K562 (cell line): Measurements from ENCODE around the gene ING2. TPM values are rescaled to one million over a fixed set of nuclear protein-coding genes. Genes with fewer than 3 reads are reported as not detected.
"Not testable (repeated sequence)": the region's sequence is repeated elsewhere in the genome, so short reads cannot be mapped to it uniquely, and the experiment has no call there.

Experiments
- ATAC-seq: fragments of 200-7000 bp; cut with Tn5 transposase; 3 replicates; pipeline ENCODE4 v1.9.1; 2020; ENCODE audit warnings: moderate library complexity
- BruUV-seq: library from RNA; stranded (reverse); fragments of 400-500 nt; replicated peaks from 2 replicates; lab custom pipeline; 2021; lab: Mats Ljungman, UMichigan
- CTCF ChIA-PET: fragments of 300-600 bp; formaldehyde crosslinking; extraction: SDS; loops from one replicate; lab custom pipeline; 2021; ENCODE audit warnings: low intra/inter-chr PET ratio; lab: Yijun Ruan, JAX
- POLR2A ChIA-PET: fragments of 300-600, 350-650 bp; sonication (Branson Sonifier 250); formaldehyde crosslinking; extraction: SDS; loops from one replicate; lab custom pipeline; 2021; ENCODE audit warnings: antibody characterized with exemption, inconsistent platforms; lab: Yijun Ruan, JAX
- DNase-seq, 4 experiments: peaks; one replicate each; pipeline versions ENCODE4 v3.0.0 to v3.0.0-alpha.2; 2011 to 2018; ENCODE audit warnings: low spot score in 3 of 4, mixed read lengths in 3 of 4; ENCODE audit errors: extremely low read depth in 1 of 4
- FAIRE-seq: peaks from 2 replicates; lab custom pipeline; 2011; peaks lifted over from hg19 to GRCh38; lab: Jason Lieb, UNC
- H2AFZ ChIP-seq: 2 replicates; pipeline ENCODE4 v1.6.0; 2011; ENCODE audit warnings: low read depth, low read length, control low read depth, inconsistent platforms
- H3K27ac ChIP-seq: fragments of 200-600 bp; 3 replicates; pipeline ENCODE4 v1.8.0; 2011; ENCODE audit warnings: low read depth, mild to moderate bottlenecking, control low read depth, inconsistent platforms, low read length, moderate library complexity, mixed read lengths; ENCODE audit errors: extremely low read depth
- H3K27me3 ChIP-seq, 2 experiments: fragments of 300-600 bp in 1 of 2; 2 replicates in 1 of 2; 3 replicates in 1 of 2; pipeline versions ENCODE4 v1.6.0 to v1.8.0; 2011; ENCODE audit warnings: inconsistent platforms in 2 of 2, low read length in 2 of 2, mild to moderate bottlenecking in 1 of 2, mixed read lengths in 1 of 2, moderate library complexity in 1 of 2; ENCODE audit not compliant: control insufficient read depth in 2 of 2, insufficient read depth in 2 of 2
- H3K36me3 ChIP-seq: fragments of 300-600 bp; 3 replicates; pipeline ENCODE4 v1.8.0; 2011; ENCODE audit warnings: mild to moderate bottlenecking, low read length, inconsistent platforms; ENCODE audit not compliant: control insufficient read depth, insufficient read depth
- H3K4me1 ChIP-seq, 2 experiments: fragments of 200-600 bp in 1 of 2; replicated peaks in 1 of 2; 2 replicates in 1 of 2; 3 replicates in 1 of 2; pipeline versions ENCODE4 v1.5.1 to v1.8.0; 2011; ENCODE audit warnings: inconsistent platforms in 2 of 2, low read length in 2 of 2, mild to moderate bottlenecking in 1 of 2, mixed read lengths in 1 of 2, moderate library complexity in 1 of 2; ENCODE audit not compliant: control insufficient read depth in 2 of 2, insufficient read depth in 2 of 2
- H3K4me2 ChIP-seq: 2 replicates; pipeline ENCODE4 v1.6.1; 2011; ENCODE audit warnings: low read length, control low read depth, inconsistent platforms, mixed read lengths; ENCODE audit not compliant: insufficient read depth
- H3K4me3 ChIP-seq: fragments of 200-600 bp; sonication (generic), shearing (Covaris generic); 2 replicates; pipeline ENCODE4 v1.5.1; 2016; ENCODE audit warnings: control low read depth, inconsistent platforms
- H3K79me2 ChIP-seq: fragments of 200-600 bp; 3 replicates; pipeline ENCODE4 v1.8.0; 2011; ENCODE audit warnings: low read length, inconsistent platforms; ENCODE audit not compliant: control insufficient read depth, insufficient read depth
- H3K9ac ChIP-seq, 2 experiments: 2 replicates each; pipeline versions ENCODE4 v1.6.0 to v1.6.1; 2011; ENCODE audit warnings: low read depth in 2 of 2, low read length in 2 of 2, control low read depth in 1 of 2, inconsistent platforms in 1 of 2, mild to moderate bottlenecking in 1 of 2, mixed read lengths in 1 of 2; ENCODE audit not compliant: insufficient read depth in 1 of 2
- H3K9me1 ChIP-seq: one replicate; pipeline ENCODE4 v1.6.0; 2011; ENCODE audit warnings: inconsistent platforms, mild to moderate bottlenecking, low read length, moderate library complexity; ENCODE audit not compliant: control insufficient read depth, insufficient read depth
- H3K9me3 ChIP-seq: replicated peaks from 2 replicates; pipeline ENCODE4 v1.5.1; 2011; ENCODE audit warnings: low read depth, low read length, inconsistent platforms; ENCODE audit not compliant: control insufficient read depth, insufficient read depth
- H4K20me1 ChIP-seq: replicated peaks from 2 replicates; pipeline ENCODE4 v1.6.1; 2011; ENCODE audit warnings: low read length, inconsistent platforms, mixed read lengths; ENCODE audit not compliant: control insufficient read depth, insufficient read depth
- EGR1 ChIP-seq: fragments of 450-650 bp; conservative IDR thresholded peaks from 2 replicates; pipeline ENCODE4 v1.6.1; 2017; ENCODE audit warnings: mild to moderate bottlenecking
- KLF16 ChIP-seq: IDR thresholded peaks from 2 replicates; pipeline ENCODE4 v1.6.1; 2016; ENCODE audit warnings: antibody characterized with exemption
- RREB1 ChIP-seq: fragments of 250-450 bp; sonication (Bioruptor Pico); IDR thresholded peaks from 2 replicates; pipeline ENCODE4 v1.4.0; 2020
- TRIM24 ChIP-seq, 2 experiments: fragments of 450-650 bp; IDR thresholded peaks; 2 replicates each; pipeline ENCODE4 v1.6.1; 2016
- ZBTB43 ChIP-seq: sonication (generic); formaldehyde crosslinking; IDR thresholded peaks from 2 replicates; pipeline ENCODE4 v1.8.0; 2023; ENCODE audit warnings: mild to moderate bottlenecking, missing genetic modification reagents
- WGBS: fragments of 100-300 bp; shearing (Covaris generic); methylation state at CpG from one replicate; pipeline ENCODE4 v1.1.6; 2016; ENCODE audit warnings: low coverage, mixed read lengths; ENCODE audit not compliant: insufficient coverage; ENCODE audit errors: missing lambda C conversion rate; 5-methylcytosine and 5-hydroxymethylcytosine counted together
- in situ Hi-C: fragments of 300-500 bp; cut with MboI; formaldehyde crosslinking; loops from 4 replicates; pipeline ENCODE4 v1.15.0; 2018; ENCODE audit warnings: inconsistent platforms, mixed read lengths
- intact Hi-C: fragments of 100-400 bp; cut with micrococcal nuclease; formaldehyde crosslinking; loops from 2 replicates; pipeline ENCODE4 v1.14.2; 2022
- polyA plus RNA-seq, 8 experiments: library from polyadenylated mRNA; depleted of rRNA in 4 of 8; stranded (reverse) in 5 of 8; unstranded in 3 of 8; fragments of >200 nt; fragmentation: Nextera tagmentation in 2 of 8; fragmentation: Illumina TruSeq in 1 of 8; extraction: Ambion mirVana in 2 of 8; extraction: Trizol in 1 of 8; gene quantifications; 2 replicates each; pipeline versions ENCODE4 v1.2.1 to v1.2.3, GENCODE V29; 2011 to 2014; ENCODE audit warnings: inconsistent platforms in 1 of 8, missing spikeins in 1 of 8
- total RNA-seq, 7 experiments: library from RNA; depleted of rRNA in 6 of 7; stranded (reverse); fragments of >200 nt in 6 of 7; fragmentation: Illumina TruSeq in 2 of 7; extraction: Trizol in 2 of 7; gene quantifications; 2 replicates each; pipeline versions ENCODE4 v1.2.1 to v1.2.3, GENCODE V29; 2011 to 2021; ENCODE audit warnings: low replicate concordance in 1 of 7

ING2 gene
- total and polyA plus RNA-seq, 9 of the 15 experiments (the other 6 are each of a cell fraction or from before 2014, with no cell fraction given), result 2.9 to 21.4 (median 12.4) TPM

GRCh38 chr4:183553147-183553478, 48.3 kb downstream of the ING2 start:
- H2AFZ ChIP-seq, ATAC-seq, CTCF ChIA-PET, FAIRE-seq, H3K4me3 ChIP-seq, H3K4me1 ChIP-seq, H3K27ac ChIP-seq, in situ Hi-C loops, H3K9me1 ChIP-seq, BruUV-seq, H3K4me2 ChIP-seq, H3K9ac ChIP-seq, DNase-seq, H3K9me3 ChIP-seq, H3K36me3 ChIP-seq, H3K27me3 ChIP-seq, H3K79me2 ChIP-seq, intact Hi-C loops, POLR2A ChIA-PET, H4K20me1 ChIP-seq: not testable (repeated sequence)
- WGBS, result no CpG with 5 or more reads among the region's 1 CpG

- ATAC-seq, result no peak
- TF ChIP-seq ZBTB43 (CRISPR knock-in tag) (peak; percentile 97), EGR1 (peak; percentile 43; the same call in 1 of the 2 replicates), TRIM24 (IDR thresholded peaks at IDR 0.05) (0 out of 4 replicates have a peak, but pooled peaks of 1 of the 2 experiments have one; percentile 36), RREB1 (CRISPR knock-in tag) (no peak), KLF16 (no peak)
Observed at GRCh38 chr4:183553601-183554345, 48.9 kb downstream of the ING2 start.

More at GRCh38 chr4:183553601-183554345, 48.9 kb downstream of the ING2 start:
- Histone ChIP-seq H3K36me3 (no peaks in the 10 kb centered on the region), H3K9me1 (no peaks in the 10 kb centered on the region), H3K9ac (no peak overlapping the region), H3K79me2 (no peaks in the 10 kb centered on the region), H3K9me3 (no peaks in the 10 kb centered on the region; the same call in 1 of the 2 replicates), H3K4me3 (no peak overlapping the region), H3K27me3 (peaks cover 5 to 13% of the 10 kb centered on the region in 2 experiments; a peak in 4 of 5 replicates), H3K4me1 (no peaks in the 10 kb centered on the region), H3K27ac (no peak overlapping the region), H3K4me2 (no peak overlapping the region), H4K20me1 (no peaks in the 10 kb centered on the region; the same call in 1 of the 2 replicates), H2AFZ (no peak overlapping the region)
- FAIRE-seq (no peak), DNase-seq (no peak)
- WGBS, result 39% methylated on average over 3 of the region's 5 CpGs
- CTCF ChIA-PET, result no interaction called here
- in situ Hi-C loops (no loop called here), intact Hi-C loops (no loop called here)
- no TSS peak for BruUV-seq
- POLR2A ChIA-PET, result no interaction called here
